ENCODE data around the gene SRSF10.
"Not testable (repeated sequence)": the region's sequence is repeated elsewhere in the genome, so short reads cannot be mapped to it uniquely, and the experiment has no call there.

SRSF10 gene

DNA sequence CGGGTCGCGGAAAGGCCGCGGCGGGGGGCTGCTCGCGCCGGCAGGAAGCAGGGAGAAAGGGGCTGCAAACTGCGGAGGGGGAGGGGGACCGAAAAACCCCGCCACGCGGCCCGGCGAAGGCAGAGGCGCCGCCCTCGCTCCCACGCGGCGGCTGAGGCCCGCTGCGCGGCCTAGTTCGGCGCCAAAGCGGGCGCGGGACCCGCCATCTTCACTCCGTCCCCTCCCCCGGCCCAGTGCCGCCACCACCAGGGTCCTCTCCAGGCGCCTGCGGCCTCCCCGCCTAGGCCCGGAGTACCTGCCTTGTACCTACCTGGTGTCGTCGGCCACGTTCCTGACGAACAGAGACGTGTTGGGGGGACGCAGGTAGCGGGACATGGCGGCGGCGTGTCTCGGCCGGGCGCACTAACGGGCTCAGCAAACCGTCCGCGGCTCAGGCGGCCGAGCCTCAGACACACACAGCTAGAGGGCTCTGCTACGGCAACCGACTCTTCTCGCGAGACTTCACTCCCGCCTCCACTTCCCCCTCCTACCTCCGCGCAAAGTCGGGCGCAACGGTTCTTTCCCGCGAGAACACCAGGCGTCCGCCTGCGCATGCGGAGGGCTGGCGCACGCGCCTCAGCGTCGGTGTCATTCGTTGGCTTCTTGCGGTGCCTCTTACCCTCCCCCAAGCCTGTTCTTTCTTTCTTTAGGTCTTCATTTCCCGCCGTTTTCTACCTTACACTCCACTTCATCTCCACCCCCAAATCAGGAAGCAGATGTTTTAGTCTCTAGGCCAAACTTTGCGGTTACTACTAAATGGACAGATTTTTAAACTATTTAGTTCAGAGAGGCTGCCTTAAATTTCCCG, at the start of gene SRSF10:
Gene SRSF10 (minus strand): TSS at position 447 of the 847 bp plus-strand sequence. CDS start 72 bp downstream, at position 375.
- peak; percentile 99 for DNase-seq

DNA sequence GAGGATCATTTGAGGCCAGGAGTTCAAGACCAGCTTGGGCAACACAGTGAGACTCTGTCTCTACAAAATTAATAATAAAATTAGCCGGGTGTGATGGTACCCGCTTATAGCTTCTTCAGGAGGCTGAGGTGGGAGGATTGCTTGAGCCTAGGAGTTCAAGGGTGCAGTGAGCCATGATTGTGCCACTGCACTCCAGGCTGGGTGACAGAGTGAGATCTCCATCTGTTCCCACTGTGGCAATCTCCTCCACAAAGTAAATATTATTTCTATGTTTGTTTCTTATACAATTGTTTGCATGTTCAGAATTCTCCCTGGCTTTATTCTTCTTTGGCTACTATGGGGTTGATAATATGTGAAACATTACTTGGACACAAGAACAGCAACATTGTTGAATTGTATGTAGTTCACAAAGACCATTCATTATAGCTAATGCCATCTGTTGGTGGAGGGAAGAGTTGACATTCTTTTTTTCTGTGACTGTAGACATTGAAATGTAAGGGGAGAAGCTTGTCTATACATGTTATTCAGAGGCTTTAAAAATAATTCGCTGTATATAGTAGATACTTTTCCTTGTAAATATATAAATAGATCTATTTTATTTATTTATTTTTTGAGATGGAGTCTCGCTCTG, 47.8 kb upstream of the SRSF10 start:
- no peak for DNase-seq

DNA sequence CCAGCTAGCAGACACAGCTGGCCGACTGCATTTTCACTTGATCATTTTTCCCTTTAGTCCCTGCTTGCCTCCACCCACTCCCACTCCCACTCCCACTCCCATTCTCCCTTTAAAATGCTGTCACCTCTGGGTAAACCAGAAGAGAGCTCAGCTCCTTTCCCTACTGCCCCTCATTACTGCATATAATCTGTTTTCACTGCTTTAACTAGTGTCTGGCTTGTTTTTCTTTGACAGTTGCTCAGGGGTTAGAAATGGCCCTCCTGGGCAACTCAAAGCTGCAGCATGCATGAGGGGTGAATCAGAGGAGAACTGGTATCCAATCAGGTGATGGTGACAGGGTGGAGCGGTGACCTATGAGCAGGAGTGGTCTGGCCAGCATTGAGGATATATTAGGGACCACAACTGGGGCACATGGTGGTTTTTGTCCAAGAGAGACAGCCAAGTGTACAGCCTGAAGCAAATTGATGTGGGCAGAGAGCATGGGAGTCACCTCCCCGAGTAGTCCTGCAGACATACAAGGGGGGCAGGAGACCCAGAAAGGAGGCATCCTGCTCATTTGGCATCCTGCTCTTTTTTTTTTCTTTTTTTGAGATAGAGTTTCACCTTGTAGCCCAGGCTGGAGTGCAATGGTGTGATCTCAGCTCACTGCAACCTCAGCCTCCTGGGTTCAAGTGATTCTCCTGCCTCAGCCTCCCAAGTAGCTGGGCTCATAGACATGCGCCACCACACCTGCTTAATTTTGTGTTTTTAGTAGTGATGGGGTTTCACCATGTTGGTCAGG, 42.6 kb upstream of the SRSF10 start:
- no peak for DNase-seq

DNA sequence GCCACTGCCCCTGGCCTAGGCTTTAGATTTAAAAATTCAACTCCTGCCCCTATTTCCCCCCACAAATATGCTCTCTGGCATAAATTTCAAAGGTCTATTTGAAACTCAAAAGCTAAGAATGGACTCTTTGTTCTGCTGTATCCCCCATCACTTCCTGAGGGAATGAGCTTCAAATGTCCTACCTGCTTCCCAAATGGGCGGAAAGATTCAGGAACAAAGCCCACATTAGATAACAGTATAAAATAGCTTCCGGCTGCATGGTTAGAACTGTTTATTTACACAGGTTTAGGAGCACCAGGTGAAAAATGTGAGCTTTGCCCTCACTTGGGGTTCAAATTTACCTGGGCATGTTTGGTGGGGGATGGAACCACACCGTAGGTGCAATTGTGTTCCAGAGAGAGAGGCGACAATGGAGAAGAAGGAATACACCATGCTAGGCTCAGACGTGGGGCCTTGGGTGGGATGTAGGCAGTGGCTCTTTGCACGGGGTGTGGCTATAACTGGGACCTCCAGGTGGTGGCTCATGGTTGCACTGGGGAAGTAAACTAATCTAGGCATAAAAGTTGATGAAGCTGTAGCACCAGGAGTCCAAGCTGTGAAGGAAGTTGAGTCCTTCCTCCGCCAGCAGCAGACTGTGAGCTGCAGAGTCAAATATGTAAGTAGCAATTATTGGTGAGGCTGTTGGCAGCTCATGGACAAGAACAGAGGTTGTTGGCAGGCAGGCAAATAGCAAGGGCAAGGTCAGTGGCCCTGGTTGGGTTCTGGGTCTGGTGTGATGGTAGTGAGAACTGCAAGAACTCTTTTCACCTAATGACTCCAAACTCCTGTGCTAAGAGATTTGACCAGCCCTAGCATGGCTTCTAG, 41.5 kb upstream of the SRSF10 start:
- DNase-seq = no peak

DNA sequence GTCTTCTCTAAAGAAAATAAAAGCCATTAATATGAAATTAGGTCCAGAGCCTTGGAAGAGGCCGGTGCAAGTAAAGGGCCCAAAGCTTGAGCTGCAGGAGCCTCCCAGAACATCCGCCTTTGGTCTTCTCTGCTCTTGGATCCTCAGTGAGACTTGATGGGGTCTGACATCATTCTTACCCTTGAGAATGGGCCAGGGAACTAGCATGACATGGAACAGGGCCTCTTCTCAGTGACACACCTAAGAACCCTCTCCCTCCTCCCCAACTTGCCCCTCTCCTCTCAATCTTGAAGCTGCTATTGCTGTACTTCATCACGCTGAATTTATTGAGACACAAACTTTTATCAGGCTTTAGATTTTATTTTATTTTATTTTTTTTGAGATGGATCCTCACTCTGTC, 40.3 kb upstream of the SRSF10 start:
- DNase-seq = no peak

DNA sequence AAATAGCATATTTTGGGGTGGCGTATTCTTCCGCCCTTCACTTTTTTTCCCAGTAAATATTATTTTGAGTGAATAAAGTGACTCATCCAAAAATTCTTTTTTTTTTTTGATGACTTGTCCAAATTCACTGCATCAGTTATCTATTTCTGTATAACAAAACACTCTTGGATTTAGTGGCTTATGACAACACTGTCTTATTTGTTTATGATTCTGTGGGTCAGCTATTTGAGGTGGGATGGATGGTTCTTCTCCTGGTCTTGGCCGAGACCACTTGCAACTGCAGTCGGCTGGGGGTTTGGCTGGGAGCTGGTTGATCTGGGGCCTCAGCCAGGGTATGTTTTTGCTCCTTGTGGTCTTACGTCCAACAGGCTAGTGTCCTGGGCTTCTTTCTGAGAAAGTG, 39.9 kb upstream of the SRSF10 start:
- no peak for DNase-seq

DNA sequence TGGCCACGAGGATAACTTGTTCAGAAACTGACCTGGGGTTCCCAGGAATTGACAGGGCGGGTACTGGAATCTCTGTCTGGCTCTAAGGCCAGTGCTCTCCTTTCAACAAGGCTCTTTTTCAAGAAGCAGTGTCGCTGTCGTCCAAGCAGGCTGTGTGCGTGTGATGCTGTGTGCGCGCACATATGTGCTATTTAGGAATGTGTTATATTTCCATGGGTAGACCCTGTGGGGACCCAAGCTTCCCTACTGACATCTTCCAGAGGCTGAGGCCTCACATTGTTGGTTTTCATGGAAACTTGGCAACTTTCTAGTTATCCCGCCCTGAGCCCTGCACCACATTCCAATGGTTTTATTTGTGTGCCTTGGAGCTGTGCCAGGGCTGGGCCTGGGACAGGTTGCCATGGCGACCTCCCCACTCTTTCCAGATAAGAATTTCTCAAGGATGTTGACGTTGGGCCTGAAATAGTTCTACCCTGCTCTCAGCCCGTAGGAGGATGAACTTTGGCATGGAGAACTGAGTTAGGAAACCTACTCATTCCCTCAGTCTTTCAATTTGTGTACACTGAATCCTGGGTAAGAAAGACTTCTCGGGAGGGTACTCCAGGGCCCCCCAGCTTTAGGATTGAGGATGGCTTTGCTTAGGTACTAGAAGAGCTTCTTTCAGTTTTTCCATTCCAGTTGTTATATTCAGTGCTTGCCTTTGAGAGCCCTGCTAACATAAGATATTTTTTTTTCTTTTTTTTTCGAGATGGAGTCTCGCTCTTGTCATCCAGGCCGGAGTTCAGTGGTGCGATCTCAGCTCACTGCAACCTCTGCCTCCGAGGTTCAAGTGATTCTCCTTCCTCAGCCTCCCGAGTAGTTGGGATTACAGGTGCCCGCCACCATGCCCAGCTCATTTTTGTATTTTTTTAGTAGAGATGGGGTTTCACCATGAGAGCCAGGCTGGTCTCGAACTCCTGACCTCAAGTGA, 38.8 kb upstream of the SRSF10 start:
- DNase-seq = peak; percentile 91

DNA sequence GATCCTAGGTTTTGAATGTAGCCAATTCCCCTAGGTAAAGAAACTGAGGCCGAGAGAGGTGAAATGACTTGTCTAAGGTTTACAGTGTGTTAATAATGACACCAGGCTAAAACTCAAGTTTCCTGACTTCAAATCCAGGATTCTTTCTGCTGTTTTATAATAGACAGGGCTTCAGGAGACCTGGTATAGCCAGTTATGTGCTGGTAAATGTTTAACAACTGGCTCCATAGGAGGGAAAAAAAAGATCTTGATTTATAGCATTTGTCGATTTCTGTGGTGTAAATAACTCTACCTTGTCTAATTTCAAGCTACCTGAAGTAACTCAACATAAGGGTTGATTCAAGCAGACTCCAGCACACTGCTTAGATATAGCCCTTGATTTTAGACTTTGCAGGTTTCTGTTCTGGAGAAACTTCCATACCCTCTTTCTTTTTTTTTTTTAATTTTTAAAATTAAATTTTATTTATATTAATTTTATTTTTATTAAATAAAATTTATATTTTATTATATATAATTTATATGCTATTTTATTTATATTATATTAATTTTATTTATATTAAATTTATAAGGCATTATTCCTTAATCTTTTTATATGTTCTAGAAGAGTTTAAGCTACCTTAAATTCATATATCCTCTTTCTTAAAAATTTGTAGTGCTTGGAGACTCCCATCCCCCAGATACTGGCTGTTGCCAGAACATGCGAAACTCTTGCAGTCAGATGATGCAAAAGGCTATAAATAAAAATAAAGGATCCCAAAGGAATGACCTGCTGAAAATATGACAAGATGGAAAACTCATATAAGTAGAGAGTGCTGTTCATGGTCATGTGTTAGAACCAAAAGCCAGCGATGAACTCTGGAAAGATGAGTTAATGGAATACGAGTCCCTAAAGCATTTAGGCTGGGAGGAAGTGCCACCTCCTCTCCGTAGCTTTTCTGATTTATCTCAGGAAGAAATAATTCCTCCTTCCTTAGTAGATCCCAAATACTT, 35.4 kb upstream of the SRSF10 start:
- no peak for DNase-seq

DNA sequence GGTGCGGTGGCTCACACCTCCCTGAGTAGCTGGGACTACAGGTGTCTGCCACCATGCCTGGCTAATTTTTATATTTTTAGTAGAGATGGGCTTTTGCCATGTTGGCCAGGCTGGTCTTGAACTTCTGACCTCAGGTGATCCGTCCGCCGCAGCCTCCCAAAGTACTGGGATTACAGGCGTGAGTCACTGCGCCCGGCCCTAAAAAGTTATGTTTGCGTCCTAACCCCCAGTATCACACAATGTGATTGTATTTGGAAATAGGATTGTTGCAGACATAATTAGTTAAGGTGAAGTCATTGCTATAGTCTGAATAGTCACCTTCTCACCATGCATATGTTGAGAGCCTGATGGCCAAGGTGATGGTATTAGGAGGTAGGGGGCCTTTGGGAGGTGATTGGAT, 32.8 kb upstream of the SRSF10 start:
- not testable (repeated sequence) for DNase-seq

DNA sequence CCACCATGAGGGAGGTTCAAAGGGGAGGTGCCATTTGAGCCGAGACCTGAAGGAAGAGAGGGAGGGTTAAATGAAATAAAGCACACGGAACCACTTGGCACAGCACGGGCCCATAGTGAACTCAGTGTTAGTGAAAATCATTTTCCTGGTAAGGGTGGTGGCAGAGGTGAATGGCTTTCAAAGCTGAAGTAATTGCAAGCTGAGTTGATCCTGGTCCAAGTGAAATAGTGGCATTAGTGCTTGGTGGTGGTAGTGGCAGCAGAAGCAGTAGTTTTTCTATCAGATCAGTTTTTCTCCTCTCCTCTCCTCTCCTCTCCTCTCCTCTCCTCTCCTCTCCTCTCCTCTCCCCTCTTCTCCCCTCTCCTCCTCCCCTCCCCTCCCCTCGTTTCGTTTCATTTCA, 30.5 kb upstream of the SRSF10 start:
- no peak for DNase-seq

DNA sequence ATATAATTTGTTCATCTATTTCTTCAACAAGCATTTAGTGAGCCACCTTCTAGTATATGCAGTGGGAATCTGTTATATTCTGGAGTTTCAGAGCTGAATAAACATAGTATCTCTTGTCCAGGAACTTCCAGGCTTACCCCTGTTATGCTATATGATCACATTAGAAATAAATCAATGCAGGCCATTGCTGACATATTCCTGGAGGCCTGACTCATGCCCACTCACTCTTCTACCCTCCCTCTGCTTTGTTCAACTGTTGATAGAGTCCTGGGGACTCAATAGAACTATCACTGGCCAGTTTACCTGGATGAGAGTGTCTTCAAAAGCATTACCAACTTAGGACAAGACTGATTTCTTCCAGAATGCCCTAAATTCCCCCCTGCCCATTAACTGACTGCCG, 29.3 kb upstream of the SRSF10 start:
- no peak for DNase-seq

DNA sequence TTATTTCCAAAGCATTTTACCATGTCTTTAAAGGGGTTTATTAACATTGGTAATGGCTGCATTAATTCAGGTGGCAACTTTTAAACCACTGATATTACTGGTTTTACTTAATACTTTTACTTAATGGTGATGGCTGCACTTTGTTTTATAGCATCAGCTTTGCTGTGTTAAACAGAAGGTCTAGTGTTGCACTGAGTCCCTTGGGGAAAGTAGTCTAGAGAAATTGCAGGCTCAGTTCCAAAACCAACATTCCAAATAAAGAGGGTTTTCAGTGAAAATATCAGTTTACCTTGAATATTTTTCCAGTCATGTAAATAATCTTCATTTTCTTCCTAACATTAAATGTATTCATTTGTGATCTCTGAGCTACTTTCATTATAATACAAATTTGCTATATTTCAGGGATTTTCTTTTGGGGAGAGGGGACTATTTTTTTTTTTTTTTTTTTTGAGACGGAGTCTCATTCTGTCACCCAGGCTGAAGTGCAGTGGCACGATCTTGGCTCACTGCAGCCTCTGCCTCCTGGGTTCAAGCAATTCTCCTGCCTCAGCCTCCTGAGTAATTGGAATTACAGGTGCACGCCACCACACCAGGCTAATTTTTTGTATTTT, 28.6 kb upstream of the SRSF10 start:
- DNase-seq = not testable (repeated sequence)

DNA sequence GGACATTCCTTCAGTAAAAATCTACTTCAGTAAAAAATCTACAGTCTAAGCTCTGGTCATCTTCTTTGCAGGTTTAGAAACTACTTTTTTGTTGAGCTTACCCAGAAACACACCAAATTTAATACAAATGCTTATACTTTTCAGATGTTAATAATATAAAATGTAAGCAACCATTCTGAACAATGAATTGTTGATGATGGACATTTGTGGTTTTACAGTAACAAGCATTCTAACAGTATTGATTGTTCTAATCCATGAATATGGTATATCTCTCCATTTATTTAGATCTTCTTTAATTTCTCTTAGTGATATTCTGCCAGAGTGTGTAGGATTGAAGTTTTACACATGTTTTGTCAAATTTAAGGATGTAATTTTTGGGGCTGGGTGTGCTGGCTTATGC, 27.0 kb upstream of the SRSF10 start:
- DNase-seq = no peak

DNA sequence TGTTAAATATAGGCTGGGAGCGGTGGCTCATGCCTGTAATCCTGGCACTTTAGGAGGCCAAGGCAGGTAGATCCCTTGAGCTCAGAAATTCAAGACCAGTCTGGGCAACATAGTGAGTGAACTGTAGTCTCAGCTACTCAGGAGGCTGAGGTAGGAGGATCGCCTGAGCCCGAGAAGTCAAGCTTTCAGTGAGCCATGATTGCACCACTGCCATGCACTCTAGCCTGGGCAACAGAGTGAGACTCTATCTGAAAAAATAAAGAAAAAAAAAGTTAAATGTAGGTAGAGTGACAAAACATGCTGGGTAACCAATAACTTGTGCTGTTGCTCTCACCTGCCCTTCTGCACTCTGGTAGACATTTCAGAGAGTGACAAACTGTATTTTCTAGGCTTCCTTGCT, 25.0 kb upstream of the SRSF10 start:
- no peak for DNase-seq

DNA sequence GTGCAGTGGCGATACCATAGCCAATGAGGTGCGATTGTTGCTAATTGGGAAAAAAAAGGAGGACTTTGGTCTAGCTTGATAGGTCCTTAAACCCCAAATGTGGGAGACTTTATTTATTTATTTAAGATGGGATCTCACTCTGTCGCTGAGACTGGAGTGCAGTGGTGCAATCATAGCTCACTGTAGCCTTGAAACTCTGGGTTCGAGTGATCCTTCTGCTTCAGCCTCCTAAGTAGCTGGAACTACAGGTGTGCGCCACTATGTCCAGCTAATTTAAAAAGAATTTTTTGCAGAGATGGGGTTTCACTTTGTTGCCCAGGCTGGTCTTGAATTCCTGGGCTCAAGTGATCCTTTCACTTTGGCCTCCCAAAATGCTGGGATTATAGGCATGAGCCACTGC, 24.0 kb upstream of the SRSF10 start:
- no peak for DNase-seq

DNA sequence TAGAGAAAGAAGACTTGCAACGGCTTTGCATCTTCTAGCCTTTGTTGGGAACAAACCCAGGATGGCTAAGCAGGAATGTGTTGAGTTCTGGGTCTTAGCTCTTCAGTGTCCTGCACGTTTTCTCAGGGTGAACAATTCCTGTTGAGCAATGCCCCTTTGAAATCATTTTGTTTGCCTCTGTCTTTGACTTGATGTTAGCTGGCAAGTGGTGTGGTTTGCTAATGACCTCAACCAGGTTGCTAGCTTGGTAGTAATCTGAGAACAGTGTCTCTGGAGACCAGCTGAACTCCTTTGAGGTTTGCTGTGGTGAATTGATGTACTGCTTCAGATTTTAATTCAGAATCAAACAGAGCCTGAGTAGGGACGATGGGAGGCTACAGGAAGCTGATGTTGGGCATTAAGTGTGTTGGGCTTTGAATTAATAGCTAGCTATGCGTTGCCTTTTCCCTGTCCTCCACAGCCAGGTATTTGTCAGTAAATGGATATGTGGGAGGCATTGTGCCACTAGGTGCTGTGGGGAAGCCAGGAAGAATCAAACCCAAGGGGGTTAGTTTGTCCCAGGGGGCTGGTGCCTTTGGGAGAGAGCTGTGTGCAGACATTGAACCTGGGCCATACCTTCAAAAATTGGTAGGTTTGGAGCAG, 23.3 kb upstream of the SRSF10 start:
- DNase-seq = peak; percentile 86

DNA sequence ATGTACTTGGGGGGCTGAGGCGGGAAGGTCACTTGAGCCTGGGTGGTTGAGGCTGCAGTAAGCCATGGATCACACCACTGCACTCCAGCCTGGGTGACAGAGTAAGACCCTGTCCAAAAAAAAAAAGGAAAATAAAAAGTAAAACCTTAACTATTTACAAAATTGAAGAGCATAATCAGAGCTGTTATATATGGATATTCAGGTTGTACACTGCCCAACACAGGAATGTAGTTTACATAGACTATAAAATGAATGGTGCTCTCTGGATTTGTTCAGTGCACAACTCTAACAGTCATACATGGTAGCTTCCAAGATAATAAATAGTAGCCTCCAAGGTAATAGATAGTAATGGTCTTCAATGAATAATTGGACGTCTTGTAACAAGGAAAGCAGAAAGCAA, 22.6 kb upstream of the SRSF10 start:
- no peak for DNase-seq

DNA sequence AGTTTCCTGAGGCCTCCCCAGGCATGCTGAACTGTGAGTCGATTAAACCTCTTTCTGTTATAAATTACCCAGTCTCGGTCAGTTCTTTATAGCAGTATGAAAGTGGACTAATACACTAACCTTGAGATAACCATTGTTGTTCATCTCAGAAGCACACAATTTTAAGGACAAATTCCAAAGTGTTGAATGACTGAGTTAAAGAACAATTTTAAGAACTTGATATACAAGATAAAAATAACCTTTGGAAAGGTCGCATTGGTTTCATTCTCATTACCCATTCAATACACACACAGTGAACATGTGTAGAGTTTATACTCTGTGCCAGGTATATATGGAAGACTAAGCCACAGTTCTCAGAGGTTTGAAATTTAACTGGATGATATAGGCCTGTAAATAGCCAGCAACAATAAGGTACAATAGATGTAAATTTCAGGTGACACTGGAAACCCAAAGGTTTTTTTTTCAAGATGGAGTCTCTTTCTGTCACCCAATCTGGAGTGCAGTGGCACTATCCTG, 19.1 kb upstream of the SRSF10 start:
- no peak for DNase-seq

DNA sequence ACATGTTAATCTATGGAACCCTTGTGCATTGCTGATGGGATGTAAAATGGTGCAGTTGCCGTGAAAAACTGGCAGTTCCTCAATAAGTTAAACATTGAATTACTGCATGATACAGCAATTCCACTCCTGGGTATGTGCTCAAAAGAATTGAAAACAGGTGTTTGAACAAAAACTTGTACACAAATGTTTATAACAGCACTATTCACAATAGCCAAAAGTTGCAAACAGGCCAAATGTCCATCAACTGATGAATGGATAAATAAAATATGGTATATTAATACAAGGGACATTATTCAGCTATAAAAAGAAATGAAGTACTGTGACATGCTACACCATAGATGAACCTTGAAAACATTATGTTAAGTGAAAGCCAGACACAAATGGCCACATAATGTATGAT, 17.7 kb upstream of the SRSF10 start:
- DNase-seq = no peak

All from DMS79 (cell line).